Fibroblast of upper back skin (primary cell): ENCODE data around the gene RNU6-9.
A peak's percentile ranks its signal among the peaks of the same experiment; 100 is the strongest.

Experiments
- DNase-seq: peaks from one replicate; pipeline ENCODE4 v3.0.0-alpha.2; 2013

RNU6-9 gene

DNA sequence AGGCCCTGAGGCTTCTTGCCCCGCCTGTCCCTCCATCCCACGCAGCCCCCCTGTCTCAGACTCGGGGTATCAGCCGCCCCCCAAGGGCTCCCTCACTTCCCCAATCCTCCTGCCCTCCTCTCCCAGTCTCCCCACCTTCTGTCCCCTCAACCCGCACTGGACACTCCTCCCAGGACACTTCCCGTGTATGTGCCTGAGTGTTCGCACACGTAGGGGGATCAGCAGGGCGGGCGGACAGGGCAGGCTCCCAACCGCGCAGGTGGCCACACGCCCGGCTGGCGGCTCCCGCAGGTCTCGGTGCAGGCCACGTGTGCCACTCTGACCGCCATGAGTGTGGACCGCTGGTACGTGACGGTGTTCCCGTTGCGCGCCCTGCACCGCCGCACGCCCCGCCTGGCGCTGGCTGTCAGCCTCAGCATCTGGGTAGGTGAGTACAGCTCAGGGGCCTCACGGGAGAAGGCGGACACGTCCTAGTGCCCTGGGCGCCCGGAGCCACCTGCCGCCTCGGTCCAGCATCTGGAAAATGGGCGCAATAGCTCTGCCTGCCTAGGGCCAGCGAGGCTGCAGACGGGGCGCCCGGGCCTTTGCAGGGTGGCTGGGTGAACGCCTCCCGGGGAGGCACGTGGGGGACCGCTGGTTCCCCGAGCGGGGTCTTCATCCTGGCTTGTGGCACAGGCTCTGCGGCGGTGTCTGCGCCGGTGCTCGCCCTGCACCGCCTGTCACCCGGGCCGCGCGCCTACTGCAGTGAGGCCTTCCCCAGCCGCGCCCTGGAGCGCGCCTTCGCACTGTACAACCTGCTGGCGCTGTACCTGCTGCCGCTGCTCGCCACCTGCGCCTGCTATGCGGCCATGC lies 26.1 kb downstream of the RNU6-9 start:
- DNase-seq = no peak

GRCh38 chr19:920051-920864 lies 27.0 kb downstream of the RNU6-9 start:
- no peak for DNase-seq

- no peak for DNase-seq
These were observed 31.3 kb downstream of the RNU6-9 start for GRCh38 chr19:924553-925086.

DNA sequence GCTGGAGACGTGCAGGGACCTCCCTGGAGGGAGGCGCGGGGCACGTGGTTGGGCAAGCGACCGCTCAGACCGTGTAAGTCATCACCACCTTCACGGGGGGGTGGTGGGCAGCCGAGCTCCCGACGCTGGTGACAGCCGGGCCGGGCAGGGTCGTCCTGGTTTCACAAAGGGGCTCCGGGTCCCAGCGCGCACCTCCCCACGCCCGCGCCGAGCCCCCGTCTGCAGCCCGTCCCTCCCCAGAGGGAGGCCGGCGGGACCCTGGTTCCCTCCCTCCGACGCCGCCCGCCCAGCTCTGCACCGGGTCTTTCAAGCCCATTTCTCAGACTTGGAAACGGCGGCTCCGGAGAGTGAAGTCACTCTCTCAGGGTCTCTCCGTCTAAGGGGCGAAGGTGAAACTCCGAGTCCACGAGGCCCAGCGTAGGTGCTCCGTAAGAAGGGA lies 31.8 kb downstream of the RNU6-9 start:
- DNase-seq = no peak

DNA sequence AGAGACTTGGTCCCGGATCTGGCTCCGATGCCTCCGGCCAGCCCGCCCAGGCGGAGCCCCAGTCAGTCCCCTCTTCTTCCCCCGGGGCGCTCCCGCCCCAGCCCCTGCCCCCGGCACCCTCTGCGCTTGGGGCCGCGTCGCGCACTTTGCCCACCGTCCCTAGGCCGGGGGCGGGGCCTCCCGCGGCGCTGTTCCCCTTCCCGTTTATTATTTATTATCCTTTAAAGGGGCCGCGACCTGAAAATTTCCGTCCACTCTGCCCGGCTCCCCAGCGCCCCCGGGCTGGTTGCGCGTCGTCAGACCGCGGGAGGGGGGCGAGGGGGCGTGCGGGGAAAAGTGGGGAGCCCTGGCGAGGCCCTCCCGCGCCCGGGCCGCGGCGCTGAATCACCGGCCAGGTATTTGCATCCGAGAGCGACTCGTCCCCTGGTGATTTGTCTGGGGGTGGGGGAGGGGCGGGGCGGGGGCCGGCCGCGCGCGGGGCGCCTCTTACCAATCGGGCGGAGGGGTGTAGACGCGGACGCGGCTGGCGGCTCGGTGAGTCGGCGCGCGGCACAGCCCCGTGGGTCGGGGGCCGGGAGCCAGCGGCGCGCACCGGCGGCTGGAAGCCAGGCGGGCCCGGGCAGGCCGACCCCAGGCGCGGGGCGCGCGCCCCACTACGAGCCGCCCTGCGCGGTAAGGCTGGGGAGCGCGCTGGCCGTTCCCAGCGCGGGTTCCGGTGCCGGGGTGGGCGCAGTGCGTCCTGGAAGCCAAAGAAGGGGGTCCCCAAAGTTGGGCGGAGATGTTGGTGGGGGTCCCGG lies 32.4 kb downstream of the RNU6-9 start, which contains the start of gene ARID3A:
Gene ARID3A (plus strand): TSS at position 510 of the 797 bp plus-strand sequence. CDS start 3,494 bp downstream, outside the sequence.
- DNase-seq = peak; percentile 84

GRCh38 chr19:926323-926588 lies 33.0 kb downstream of the RNU6-9 start:
- DNase-seq = no peak

- no peak for DNase-seq
These were observed 33.5 kb downstream of the RNU6-9 start for GRCh38 chr19:926589-927350.

- no peak for DNase-seq
These were observed 34.1 kb downstream of the RNU6-9 start for GRCh38 chr19:927351-927779.

GRCh38 chr19:927780-928401 lies 34.6 kb downstream of the RNU6-9 start:
- no peak for DNase-seq

DNA sequence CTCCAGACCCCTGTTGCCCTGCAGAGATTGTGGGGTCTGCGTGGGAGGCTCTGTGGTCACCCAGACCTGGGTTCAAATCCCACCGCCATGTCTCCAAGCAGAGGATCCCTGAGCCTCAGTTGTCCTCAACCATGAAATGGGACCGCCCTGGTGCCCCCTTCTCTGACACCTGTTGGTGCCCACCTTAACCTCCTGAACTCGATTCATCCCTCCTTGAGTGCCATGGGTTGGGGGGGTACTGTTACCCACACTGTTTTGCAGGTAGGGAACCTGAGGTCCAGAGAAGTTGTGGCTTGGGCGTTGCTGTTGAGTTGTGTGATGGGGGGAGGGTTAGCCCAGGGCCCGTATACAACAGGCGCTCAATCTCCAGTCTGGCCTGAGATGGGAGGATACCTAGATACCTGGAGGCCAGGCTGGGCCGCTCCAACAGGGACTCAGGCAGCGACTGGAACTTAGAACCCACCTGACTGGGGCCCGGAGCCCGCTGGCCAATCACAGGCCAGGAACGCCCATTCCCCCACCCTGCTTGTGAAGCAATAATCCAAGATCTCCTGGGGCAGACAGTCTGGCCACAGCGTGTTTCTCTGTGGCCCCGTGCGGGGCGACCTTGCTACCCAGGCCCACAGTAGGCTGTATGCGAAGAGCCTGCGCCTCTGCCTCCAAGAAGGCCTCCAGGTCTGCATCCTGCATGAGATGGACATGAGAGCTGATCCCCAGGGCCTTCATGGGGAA lies 35.4 kb downstream of the RNU6-9 start:
- DNase-seq = no peak

DNA sequence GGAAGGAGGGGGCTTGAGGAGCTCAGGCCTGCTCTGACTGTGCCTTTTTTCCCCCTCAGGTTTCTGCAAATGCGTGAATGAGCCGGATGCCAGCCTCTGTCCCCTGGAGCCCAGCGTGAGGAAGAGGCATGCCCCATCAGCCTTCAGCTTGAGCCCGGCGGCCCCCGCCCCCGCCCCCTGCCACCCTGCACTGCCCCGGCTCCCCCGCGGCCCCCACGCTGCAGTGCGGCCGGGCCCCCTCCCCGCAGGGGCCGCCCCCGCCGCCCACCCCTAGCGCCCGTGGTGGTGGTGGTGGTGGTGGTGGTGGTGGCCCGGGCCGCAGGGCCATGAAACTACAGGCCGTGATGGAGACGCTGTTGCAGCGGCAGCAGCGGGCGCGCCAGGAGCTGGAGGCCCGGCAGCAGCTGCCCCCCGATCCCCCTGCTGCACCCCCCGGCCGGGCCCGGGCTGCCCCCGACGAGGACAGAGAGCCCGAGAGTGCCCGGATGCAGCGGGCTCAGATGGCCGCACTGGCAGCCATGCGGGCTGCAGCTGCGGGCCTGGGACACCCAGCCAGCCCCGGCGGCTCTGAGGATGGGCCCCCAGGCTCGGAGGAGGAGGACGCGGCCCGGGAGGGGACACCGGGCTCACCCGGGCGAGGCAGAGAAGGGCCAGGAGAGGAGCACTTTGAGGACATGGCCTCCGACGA lies 36.1 kb downstream of the RNU6-9 start:
- DNase-seq = no peak

DNA sequence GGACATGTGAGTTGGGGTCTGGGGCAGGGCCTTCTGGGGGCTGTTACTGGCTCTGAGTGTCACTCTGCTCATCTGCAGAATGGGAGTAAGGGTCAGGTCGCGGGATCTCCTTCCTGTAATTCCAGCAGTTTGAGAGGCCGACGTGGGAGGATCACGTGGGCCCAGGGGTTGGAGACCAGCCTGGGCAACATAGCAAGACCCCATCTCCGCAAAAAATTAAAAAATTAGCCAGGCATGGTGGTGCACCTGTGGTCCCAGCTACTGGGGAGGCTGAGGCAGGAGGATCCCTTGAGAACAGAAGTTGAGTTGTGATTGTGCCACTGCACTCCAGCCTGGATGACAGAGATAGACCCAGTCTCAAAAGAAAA lies 36.6 kb downstream of the RNU6-9 start:
- DNase-seq = no peak

- no peak for DNase-seq
These were observed 38.8 kb downstream of the RNU6-9 start for GRCh38 chr19:931860-932647.

- peak; percentile 84 for DNase-seq
These were observed 39.6 kb downstream of the RNU6-9 start for GRCh38 chr19:932648-933552.

DNA sequence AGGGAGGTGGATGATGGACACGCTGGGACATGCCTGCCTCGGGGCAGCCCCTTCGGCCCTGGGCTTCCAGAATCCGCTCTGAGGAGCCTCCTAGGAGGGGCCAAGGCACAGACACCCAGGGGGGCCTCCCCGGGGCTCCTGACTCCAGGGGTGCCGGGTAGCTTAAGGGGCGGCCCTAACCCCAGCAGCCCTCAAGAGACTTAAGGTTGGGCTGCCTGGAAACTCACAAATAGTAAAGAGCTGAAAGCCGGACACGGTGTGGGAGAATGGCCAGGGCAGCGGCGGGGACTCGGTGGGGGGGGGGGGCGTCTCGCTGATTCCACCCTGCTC lies 40.2 kb downstream of the RNU6-9 start:
- DNase-seq = no peak

- no peak for DNase-seq
These were observed 41.0 kb downstream of the RNU6-9 start for GRCh38 chr19:934197-934840.

DNA sequence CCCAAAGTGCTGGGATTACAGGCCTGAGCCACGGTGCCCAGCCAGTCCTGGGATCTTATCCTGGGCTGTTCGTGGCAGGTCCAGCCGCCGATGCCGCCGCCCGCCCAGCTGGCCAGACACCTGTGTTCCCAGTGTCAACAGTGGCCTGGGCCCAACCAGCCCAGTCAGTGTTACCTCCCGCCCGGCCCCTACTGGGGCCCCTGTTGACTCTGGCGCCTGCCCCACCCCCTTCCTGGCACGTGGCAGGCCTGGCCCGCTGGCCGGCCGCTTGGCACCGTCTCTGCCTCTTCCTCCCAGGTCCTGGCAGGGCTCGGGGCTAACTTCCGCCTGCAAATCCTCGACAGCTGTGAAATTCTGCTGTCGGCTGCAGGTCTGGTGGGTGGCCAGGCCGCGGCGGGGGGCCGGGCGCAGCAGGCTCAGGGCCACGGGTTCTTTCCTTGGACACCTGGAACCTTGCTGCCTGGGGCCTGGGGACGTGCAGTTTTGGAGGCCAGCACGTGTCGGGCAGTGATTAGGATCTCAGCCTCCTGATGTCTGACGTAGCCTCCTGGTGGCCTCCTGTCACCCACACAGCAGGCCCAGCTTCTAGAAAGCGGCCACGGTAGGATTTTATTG lies 41.7 kb downstream of the RNU6-9 start:
- no peak for DNase-seq

GRCh38 chr19:936175-936546 lies 42.9 kb downstream of the RNU6-9 start:
- no peak for DNase-seq
